DOHH2 (cell line): ENCODE results near the gene THAP12.
"Not testable (repeated sequence)": the region's sequence is repeated elsewhere in the genome, so short reads cannot be mapped to it uniquely, and the experiment has no call there.

Experiments used
- H3F3A ChIP-seq: fragments of 200-600 bp; sonication (generic), shearing (Covaris generic); 2 replicates; pipeline ENCODE4 v1.6.0; 2016; ENCODE audit warnings: antibody characterized with exemption, mild to moderate bottlenecking; ENCODE audit not compliant: control insufficient read depth, insufficient read depth
- H3K27ac ChIP-seq: fragments of 200-600 bp; sonication (generic); 2 replicates; pipeline ENCODE4 v1.5.1; 2014; ENCODE audit warnings: low read depth, mild to moderate bottlenecking, low read length, moderate library complexity
- H3K27me3 ChIP-seq: fragments of 200-600 bp; sonication (generic); 2 replicates; pipeline ENCODE4 v1.6.1; 2014; ENCODE audit warnings: mild to moderate bottlenecking, low read length, mixed read lengths; ENCODE audit not compliant: control insufficient read depth
- H3K36me3 ChIP-seq: fragments of 200-600 bp; sonication (generic); 2 replicates; pipeline ENCODE4 v1.6.1; 2014; ENCODE audit warnings: mild to moderate bottlenecking, low read length, moderate library complexity, mixed read lengths; ENCODE audit not compliant: control insufficient read depth
- H3K4me1 ChIP-seq: fragments of 200-600 bp; sonication (generic); 2 replicates; pipeline ENCODE4 v1.6.1; 2014; ENCODE audit warnings: mild to moderate bottlenecking, low read length, mixed read lengths; ENCODE audit not compliant: control insufficient read depth
- H3K4me2 ChIP-seq: fragments of 200-600 bp; sonication (generic); 2 replicates; pipeline ENCODE4 v1.6.0; 2014; ENCODE audit warnings: mild to moderate bottlenecking, low read length, moderate library complexity
- H3K4me3 ChIP-seq: fragments of 200-600 bp; sonication (generic); 2 replicates; pipeline ENCODE4 v1.5.1; 2014; ENCODE audit warnings: mild to moderate bottlenecking, low read length, mixed read lengths
- H3K79me2 ChIP-seq: fragments of 200-600 bp; sonication (generic); 2 replicates; pipeline ENCODE4 v1.6.1; 2014; ENCODE audit warnings: mild to moderate bottlenecking, low read length, mixed read lengths; ENCODE audit not compliant: control insufficient read depth
- H3K9me2 ChIP-seq: fragments of 200-600 bp; sonication (generic); replicated peaks from 2 replicates; pipeline ENCODE4 v1.6.1; 2014; ENCODE audit warnings: mild to moderate bottlenecking, low read length, mixed read lengths; ENCODE audit not compliant: control insufficient read depth
- H3K9me3 ChIP-seq: fragments of 200-600 bp; sonication (generic); 2 replicates; pipeline ENCODE4 v1.6.1; 2014; ENCODE audit warnings: antibody characterized with exemption, low read length, mixed read lengths; ENCODE audit not compliant: control insufficient read depth, insufficient read depth
- H4K20me1 ChIP-seq: fragments of 200-600 bp; sonication (generic); 2 replicates; pipeline ENCODE4 v1.6.0; 2014; ENCODE audit warnings: low read depth, mild to moderate bottlenecking, antibody characterized with exemption, low read length, moderate library complexity; ENCODE audit not compliant: control insufficient read depth, insufficient read depth
- CTCF ChIP-seq: fragments of 200-600 bp; sonication (generic); IDR thresholded peaks from one replicate; pipeline ENCODE4 v1.5.1; 2014; ENCODE audit warnings: antibody characterized with exemption, mild to moderate bottlenecking, low read depth, low read length; ENCODE audit not compliant: poor library complexity, severe bottlenecking
- EZH2phosphoT487 ChIP-seq: fragments of 200-600 bp; sonication (generic); IDR thresholded peaks from 2 replicates; pipeline ENCODE4 v1.6.1; 2017; ENCODE audit warnings: borderline replicate concordance, mild to moderate bottlenecking, antibody characterized with exemption, low read length, moderate library complexity, mixed read lengths

THAP12 gene

DNA sequence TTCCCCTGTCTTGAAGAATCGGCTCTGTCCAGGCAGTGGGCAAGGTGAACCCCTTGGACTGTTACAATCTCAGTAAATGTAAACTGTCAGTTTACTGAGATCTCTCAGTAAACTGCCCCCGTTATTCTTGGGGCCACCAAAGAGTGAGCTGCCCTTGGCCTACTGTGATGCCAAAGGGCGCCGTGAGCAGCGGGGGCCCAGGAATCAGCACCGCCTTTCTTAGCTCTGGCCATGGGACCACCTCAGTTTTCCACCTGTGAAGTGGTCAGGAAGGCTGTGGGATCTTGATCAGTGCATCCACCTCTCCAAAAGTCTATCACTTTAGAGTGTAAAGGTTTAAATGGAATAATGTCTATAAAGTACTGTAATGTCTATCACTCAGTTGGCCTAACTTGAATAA is 57.1 kb downstream of the THAP12 start:
- Histone ChIP-seq H3K4me2 (no peak overlapping the region), H3K27ac (no peak overlapping the region), H3K9me3 (no peaks in the 10 kb centered on the region), H3K9me2 (no peaks in the 10 kb centered on the region), H4K20me1 (no peaks in the 10 kb centered on the region), H3K36me3 (no peaks in the 10 kb centered on the region), H3K79me2 (no peaks in the 10 kb centered on the region), H3K4me3 (no peak overlapping the region), H3K27me3 (peaks cover 47% of the 10 kb centered on the region), H3K4me1 (no peaks in the 10 kb centered on the region), H3F3A (no peaks in the 10 kb centered on the region)
- no peak for TF ChIP-seq EZH2phosphoT487
- no peak for TF ChIP-seq CTCF

DNA sequence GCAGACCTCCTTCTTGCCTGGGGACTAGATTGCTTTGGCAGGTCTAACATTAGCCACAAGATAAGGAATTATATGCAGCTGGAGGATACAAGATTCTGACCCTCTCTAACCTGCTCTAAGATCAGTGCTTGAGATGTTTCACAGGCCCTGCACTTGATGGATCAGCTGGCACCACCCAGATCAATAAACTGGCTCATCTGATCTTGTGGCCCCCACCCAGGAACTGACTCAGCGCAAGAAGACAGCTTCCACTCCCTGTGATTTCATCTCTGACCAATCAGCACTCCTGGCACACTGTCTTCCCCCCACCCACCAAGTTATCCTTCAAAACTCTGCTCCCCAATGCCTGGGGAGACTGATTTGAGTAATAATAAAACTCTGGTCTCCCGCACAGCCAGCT is 57.6 kb downstream of the THAP12 start:
- not testable (repeated sequence) for H3K79me2 ChIP-seq, H3K4me2 ChIP-seq, H4K20me1 ChIP-seq, H3K4me1 ChIP-seq, H3K9me2 ChIP-seq, H3K36me3 ChIP-seq, H3K9me3 ChIP-seq, H3K4me3 ChIP-seq, H3K27ac ChIP-seq, H3F3A ChIP-seq
- H3K27me3 ChIP-seq = peaks cover 47% of the 10 kb centered on the region

DNA sequence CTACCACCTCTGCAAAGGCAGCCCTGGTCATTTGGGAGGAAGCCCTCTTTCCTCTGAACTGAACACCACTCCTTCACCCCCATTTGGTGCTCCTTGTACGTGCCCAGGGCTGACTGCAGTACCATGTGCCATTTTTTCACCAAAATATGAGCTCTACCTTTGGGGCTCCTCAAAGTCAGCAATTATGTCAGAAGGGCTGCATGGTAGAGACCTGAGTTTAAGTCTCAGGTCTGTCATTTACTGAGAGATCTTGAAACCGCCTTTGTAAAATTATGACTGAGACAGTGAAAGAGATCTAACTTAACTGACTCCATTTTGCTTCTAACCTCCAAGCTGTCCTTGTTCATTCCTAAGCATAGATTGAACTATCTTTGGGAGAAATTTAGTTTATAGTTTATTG is 58.0 kb downstream of the THAP12 start:
- Histone ChIP-seq H3K4me2 (no peak overlapping the region), H3K4me3 (no peak overlapping the region), H3K27ac (no peak overlapping the region), H3K9me3 (no peaks in the 10 kb centered on the region), H3F3A (no peaks in the 10 kb centered on the region), H3K36me3 (no peaks in the 10 kb centered on the region), H4K20me1 (no peaks in the 10 kb centered on the region), H3K27me3 (peaks cover 47% of the 10 kb centered on the region), H3K9me2 (no peaks in the 10 kb centered on the region), H3K4me1 (no peaks in the 10 kb centered on the region), H3K79me2 (no peaks in the 10 kb centered on the region)
- TF ChIP-seq CTCF (no peak), EZH2phosphoT487 (no peak)

GRCh38 chr11:76322540-76322939 is 58.4 kb downstream of the THAP12 start:
- Histone ChIP-seq H3K36me3 (no peaks in the 10 kb centered on the region), H3K9me2 (no peaks in the 10 kb centered on the region), H3K79me2 (no peaks in the 10 kb centered on the region), H3K9me3 (no peaks in the 10 kb centered on the region), H3K4me2 (no peak overlapping the region), H3K27ac (no peak overlapping the region), H3K4me1 (no peaks in the 10 kb centered on the region), H3F3A (no peaks in the 10 kb centered on the region), H3K27me3 (peaks cover 43% of the 10 kb centered on the region), H4K20me1 (no peaks in the 10 kb centered on the region), H3K4me3 (no peak overlapping the region)
- no peak for TF ChIP-seq CTCF
